K562 (cell line): ENCODE data around the gene VPS18. TPM values are rescaled to one million over a fixed set of nuclear protein-coding genes. Genes with fewer than 3 reads are reported as not detected.

Experiments used
- BRF1 ChIP-seq: IDR thresholded peaks from 3 replicates; pipeline ENCODE4 v1.6.1; 2011; ENCODE audit warnings: borderline replicate concordance, mild to moderate bottlenecking; ENCODE audit not compliant: insufficient read length; ENCODE audit errors: extremely low read depth
- EGR1 ChIP-seq: fragments of 450-650 bp; conservative IDR thresholded peaks from 2 replicates; pipeline ENCODE4 v1.6.1; 2017; ENCODE audit warnings: mild to moderate bottlenecking
- FOXP1 ChIP-seq: sonication (generic); formaldehyde crosslinking; IDR thresholded peaks from 2 replicates; pipeline ENCODE4 v1.8.0; 2022; ENCODE audit warnings: mild to moderate bottlenecking, missing genetic modification reagents
- LCOR ChIP-seq: sonication (generic); formaldehyde crosslinking; IDR thresholded peaks from 2 replicates; pipeline ENCODE4 v1.8.0; 2022; ENCODE audit warnings: mild to moderate bottlenecking, missing genetic modification reagents
- NFYB ChIP-seq: IDR thresholded peaks from 2 replicates; pipeline ENCODE4 v1.6.1; 2011; ENCODE audit warnings: mild to moderate bottlenecking, moderate library complexity; ENCODE audit not compliant: insufficient read length; ENCODE audit errors: extremely low read depth
- RFX5 ChIP-seq: IDR thresholded peaks from 2 replicates; pipeline ENCODE4 v1.6.1; 2011; ENCODE audit warnings: low read depth, mild to moderate bottlenecking, improper control_type of control experiment, low read length
- RUNX1 ChIP-seq: sonication (generic); IDR thresholded peaks from 2 replicates; pipeline ENCODE4 v1.6.1; 2016; ENCODE audit warnings: antibody characterized with exemption, low read depth
- SMARCA4 ChIP-seq: fragments of 450-650 bp; IDR thresholded peaks from 2 replicates; pipeline ENCODE4 v1.6.1; 2016
- SPI1 ChIP-seq: IDR thresholded peaks from 2 replicates; pipeline ENCODE4 v1.6.1; 2011; ENCODE audit warnings: low read depth, low read length, control low read depth, borderline replicate concordance
- SRSF1 ChIP-seq: fragments of 200-400 bp; formaldehyde crosslinking; IDR thresholded peaks from 2 replicates; pipeline ENCODE4 v1.6.1; 2017; ENCODE audit warnings: mild to moderate bottlenecking, low read depth, low read length, moderate library complexity
- TARDBP ChIP-seq: fragments of 450-650 bp; IDR thresholded peaks from 2 replicates; pipeline ENCODE4 v1.6.1; 2016
- TEAD1 ChIP-seq, 2 experiments: fragments of 450-650 bp in 1 of 2; sonication (generic) in 1 of 2; formaldehyde crosslinking; IDR thresholded peaks; 2 replicates each; pipeline versions ENCODE4 v1.4.0 to v1.8.0; 2020 to 2022; ENCODE audit warnings: mild to moderate bottlenecking in 2 of 2, missing genetic modification reagents in 1 of 2
- THAP7 ChIP-seq: fragments of 250-450 bp; sonication (Bioruptor Pico); IDR thresholded peaks from 2 replicates; pipeline ENCODE4 v1.5.0; 2021
- TRIM28 ChIP-seq: fragments of 450-650 bp; IDR thresholded peaks from 2 replicates; pipeline ENCODE4 v1.6.1; 2017
- USF1 ChIP-seq: sonication (generic); formaldehyde crosslinking; IDR thresholded peaks from 2 replicates; pipeline ENCODE4 v1.9.0; 2022; ENCODE audit warnings: mild to moderate bottlenecking, missing genetic modification reagents
- ZNF354B ChIP-seq: fragments of 250-450 bp; sonication (Bioruptor Pico); IDR thresholded peaks from 2 replicates; pipeline ENCODE4 v1.4.0; 2020
- ZNF695 ChIP-seq: fragments of 450-650 bp; formaldehyde crosslinking; IDR thresholded peaks from 2 replicates; pipeline ENCODE4 v1.4.0; 2020; ENCODE audit warnings: mild to moderate bottlenecking, moderate library complexity
- polyA plus RNA-seq, 8 experiments: library from polyadenylated mRNA; depleted of rRNA in 4 of 8; stranded (reverse) in 5 of 8; unstranded in 3 of 8; fragments of >200 nt; fragmentation: Nextera tagmentation in 2 of 8; fragmentation: Illumina TruSeq in 1 of 8; extraction: Ambion mirVana in 2 of 8; extraction: Trizol in 1 of 8; gene quantifications; 2 replicates each; pipeline versions ENCODE4 v1.2.1 to v1.2.3, GENCODE V29; 2011 to 2014; ENCODE audit warnings: inconsistent platforms in 1 of 8, missing spikeins in 1 of 8
- total RNA-seq, 7 experiments: library from RNA; depleted of rRNA in 6 of 7; stranded (reverse); fragments of >200 nt in 6 of 7; fragmentation: Illumina TruSeq in 2 of 7; extraction: Trizol in 2 of 7; gene quantifications; 2 replicates each; pipeline versions ENCODE4 v1.2.1 to v1.2.3, GENCODE V29; 2011 to 2021; ENCODE audit warnings: low replicate concordance in 1 of 7
- TF ChIP-seq, protein P1 (sequence below): sonication (generic); formaldehyde crosslinking; IDR thresholded peaks from 2 replicates; pipeline ENCODE4 v1.8.1; 2023; ENCODE audit warnings: missing genetic modification reagents, mild to moderate bottlenecking, borderline replicate concordance
- TF ChIP-seq, protein P2 (sequence below): sonication (generic); IDR thresholded peaks from 2 replicates; pipeline ENCODE4 v1.6.1; 2016
- TF ChIP-seq, protein P3 (sequence below): sonication (generic); formaldehyde crosslinking; IDR thresholded peaks from 2 replicates; pipeline ENCODE4 v1.8.1; 2023; ENCODE audit warnings: mild to moderate bottlenecking, missing genetic modification reagents

Gene VPS18
- total and polyA plus RNA-seq, 9 of the 15 experiments (the other 6 are each of a cell fraction or from before 2014, with no cell fraction given), result 0.73 to 19.9 (median 8.5) TPM

DNA sequence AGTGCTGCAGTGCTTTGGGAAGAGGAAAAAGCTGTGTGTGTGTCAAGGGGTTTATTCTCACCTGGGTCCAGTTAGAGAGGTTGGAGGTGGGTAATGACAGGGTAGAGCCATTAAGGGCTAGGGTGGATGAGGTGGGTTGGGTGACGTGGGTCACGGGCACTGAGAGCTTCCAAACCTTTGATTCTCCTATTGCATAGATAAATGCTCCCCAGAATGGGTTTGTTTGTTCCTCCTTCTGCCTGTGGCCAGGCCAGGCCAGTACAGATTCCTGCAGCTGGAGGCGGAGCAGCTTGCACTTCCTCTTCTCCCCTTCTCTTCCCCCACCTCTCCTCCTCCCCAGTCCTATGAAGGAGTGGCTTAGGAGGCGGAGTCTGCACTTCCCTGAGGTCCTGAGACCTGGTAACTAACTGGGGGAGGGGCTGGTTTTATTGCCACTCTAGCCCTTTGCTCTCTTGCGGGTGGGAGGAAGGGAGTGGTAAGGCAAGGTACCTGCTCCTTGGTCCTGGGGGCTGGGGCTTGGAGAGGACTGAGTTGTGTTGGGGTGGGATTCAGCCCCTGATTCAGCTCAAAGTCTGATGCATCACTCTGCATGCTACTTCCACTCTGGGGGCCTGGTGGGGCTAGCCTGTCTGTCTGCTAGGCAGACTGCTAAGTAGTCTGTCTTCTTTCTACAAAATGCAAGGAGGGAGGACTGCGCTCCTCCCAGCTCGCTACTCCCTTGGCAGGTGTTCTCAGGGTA, 46.9 kb upstream of the VPS18 start (continued):
- TF ChIP-seq LCOR, result no peak
- TF ChIP-seq BRF1, result no peak
- TF ChIP-seq ZNF354B (CRISPR knock-in tag), result no peak
- TF ChIP-seq NFYB, result no peak
- peak; percentile 31 to 76; a peak in 1 of 4 replicates for TF ChIP-seq TEAD1 (CRISPR knock-in tag; IDR thresholded peaks at IDR 0.05)
- TF ChIP-seq, protein P1, sequence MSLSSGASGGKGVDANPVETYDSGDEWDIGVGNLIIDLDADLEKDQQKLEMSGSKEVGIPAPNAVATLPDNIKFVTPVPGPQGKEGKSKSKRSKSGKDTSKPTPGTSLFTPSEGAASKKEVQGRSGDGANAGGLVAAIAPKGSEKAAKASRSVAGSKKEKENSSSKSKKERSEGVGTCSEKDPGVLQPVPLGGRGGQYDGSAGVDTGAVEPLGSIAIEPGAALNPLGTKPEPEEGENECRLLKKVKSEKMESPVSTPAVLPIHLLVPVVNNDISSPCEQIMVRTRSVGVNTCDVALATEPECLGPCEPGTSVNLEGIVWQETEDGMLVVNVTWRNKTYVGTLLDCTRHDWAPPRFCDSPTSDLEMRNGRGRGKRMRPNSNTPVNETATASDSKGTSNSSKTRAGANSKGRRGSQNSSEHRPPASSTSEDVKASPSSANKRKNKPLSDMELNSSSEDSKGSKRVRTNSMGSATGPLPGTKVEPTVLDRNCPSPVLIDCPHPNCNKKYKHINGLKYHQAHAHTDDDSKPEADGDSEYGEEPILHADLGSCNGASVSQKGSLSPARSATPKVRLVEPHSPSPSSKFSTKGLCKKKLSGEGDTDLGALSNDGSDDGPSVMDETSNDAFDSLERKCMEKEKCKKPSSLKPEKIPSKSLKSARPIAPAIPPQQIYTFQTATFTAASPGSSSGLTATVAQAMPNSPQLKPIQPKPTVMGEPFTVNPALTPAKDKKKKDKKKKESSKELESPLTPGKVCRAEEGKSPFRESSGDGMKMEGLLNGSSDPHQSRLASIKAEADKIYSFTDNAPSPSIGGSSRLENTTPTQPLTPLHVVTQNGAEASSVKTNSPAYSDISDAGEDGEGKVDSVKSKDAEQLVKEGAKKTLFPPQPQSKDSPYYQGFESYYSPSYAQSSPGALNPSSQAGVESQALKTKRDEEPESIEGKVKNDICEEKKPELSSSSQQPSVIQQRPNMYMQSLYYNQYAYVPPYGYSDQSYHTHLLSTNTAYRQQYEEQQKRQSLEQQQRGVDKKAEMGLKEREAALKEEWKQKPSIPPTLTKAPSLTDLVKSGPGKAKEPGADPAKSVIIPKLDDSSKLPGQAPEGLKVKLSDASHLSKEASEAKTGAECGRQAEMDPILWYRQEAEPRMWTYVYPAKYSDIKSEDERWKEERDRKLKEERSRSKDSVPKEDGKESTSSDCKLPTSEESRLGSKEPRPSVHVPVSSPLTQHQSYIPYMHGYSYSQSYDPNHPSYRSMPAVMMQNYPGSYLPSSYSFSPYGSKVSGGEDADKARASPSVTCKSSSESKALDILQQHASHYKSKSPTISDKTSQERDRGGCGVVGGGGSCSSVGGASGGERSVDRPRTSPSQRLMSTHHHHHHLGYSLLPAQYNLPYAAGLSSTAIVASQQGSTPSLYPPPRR (CRISPR knock-in tag), result no peak
- TF ChIP-seq RUNX1, result no peak
- TF ChIP-seq SPI1, result peak; percentile 100
- no peak for TF ChIP-seq TRIM28
- TF ChIP-seq RFX5, result no peak
- TF ChIP-seq ZNF695 (CRISPR knock-in tag), result no peak
- TF ChIP-seq TARDBP, result peak; percentile 54; the same call in 1 of the 2 replicates
- TF ChIP-seq, protein P2, sequence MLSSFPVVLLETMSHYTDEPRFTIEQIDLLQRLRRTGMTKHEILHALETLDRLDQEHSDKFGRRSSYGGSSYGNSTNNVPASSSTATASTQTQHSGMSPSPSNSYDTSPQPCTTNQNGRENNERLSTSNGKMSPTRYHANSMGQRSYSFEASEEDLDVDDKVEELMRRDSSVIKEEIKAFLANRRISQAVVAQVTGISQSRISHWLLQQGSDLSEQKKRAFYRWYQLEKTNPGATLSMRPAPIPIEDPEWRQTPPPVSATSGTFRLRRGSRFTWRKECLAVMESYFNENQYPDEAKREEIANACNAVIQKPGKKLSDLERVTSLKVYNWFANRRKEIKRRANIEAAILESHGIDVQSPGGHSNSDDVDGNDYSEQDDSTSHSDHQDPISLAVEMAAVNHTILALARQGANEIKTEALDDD, result peak; percentile 83; the same call in 1 of the 2 replicates
- no peak for TF ChIP-seq USF1 (CRISPR knock-in tag)
- TF ChIP-seq THAP7 (CRISPR knock-in tag), result no peak
- TF ChIP-seq, protein P3, sequence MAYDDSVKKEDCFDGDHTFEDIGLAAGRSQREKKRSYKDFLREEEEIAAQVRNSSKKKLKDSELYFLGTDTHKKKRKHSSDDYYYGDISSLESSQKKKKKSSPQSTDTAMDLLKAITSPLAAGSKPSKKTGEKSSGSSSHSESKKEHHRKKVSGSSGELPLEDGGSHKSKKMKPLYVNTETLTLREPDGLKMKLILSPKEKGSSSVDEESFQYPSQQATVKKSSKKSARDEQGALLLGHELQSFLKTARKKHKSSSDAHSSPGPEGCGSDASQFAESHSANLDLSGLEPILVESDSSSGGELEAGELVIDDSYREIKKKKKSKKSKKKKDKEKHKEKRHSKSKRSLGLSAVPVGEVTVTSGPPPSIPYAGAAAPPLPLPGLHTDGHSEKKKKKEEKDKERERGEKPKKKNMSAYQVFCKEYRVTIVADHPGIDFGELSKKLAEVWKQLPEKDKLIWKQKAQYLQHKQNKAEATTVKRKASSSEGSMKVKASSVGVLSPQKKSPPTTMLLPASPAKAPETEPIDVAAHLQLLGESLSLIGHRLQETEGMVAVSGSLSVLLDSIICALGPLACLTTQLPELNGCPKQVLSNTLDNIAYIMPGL (CRISPR knock-in tag), result no peak
- TF ChIP-seq FOXP1, result no peak
- no peak for TF ChIP-seq SRSF1
- TF ChIP-seq SMARCA4, result peak; percentile 12; the same call in 1 of the 2 replicates
- TF ChIP-seq EGR1, result peak; percentile 42; the same call in 1 of the 2 replicates
